HCT116 (cell line): Measurements from ENCODE around the gene GPR27.

Source experiments
- CBX3 ChIP-seq: IDR thresholded peaks from 2 replicates; pipeline ENCODE4 v1.6.1; 2012; ENCODE audit warnings: low read depth
- CTCF ChIP-seq, 3 experiments: fragments of 200-600 bp in 1 of 3; sonication (generic) in 1 of 3; IDR thresholded peaks in 2 of 3; conservative IDR thresholded peaks in 1 of 3; 2 replicates each; pipeline ENCODE4 v1.5.1; 2012 to 2017; ENCODE audit warnings: low read depth in 2 of 3, low read length in 2 of 3, antibody characterized with exemption in 1 of 3, borderline replicate concordance in 1 of 3, control low read depth in 1 of 3, mild to moderate bottlenecking in 1 of 3, mixed read lengths in 1 of 3, mixed run types in 1 of 3, moderate library complexity in 1 of 3; ENCODE audit not compliant: insufficient read depth in 1 of 3
- EGR1 ChIP-seq: IDR thresholded peaks from 2 replicates; pipeline ENCODE4 v1.6.1; 2012; ENCODE audit warnings: low read depth
- EZH2 ChIP-seq: fragments of 200-600 bp; sonication (generic); IDR thresholded peaks from 2 replicates; pipeline ENCODE4 v1.6.1; 2017; ENCODE audit warnings: antibody characterized with exemption, mixed run types
- EZH2phosphoT487 ChIP-seq: fragments of 200-600 bp; IDR thresholded peaks from 2 replicates; pipeline ENCODE4 v1.6.1; 2018; ENCODE audit warnings: antibody characterized with exemption, borderline replicate concordance
- JUND ChIP-seq: IDR thresholded peaks from 2 replicates; pipeline ENCODE4 v1.6.1; 2012
- MAX ChIP-seq: IDR thresholded peaks from 2 replicates; pipeline ENCODE4 v1.6.1; 2012
- POLR2A ChIP-seq: IDR thresholded peaks from 2 replicates; pipeline ENCODE4 v1.7.0; 2011; ENCODE audit warnings: borderline replicate concordance; ENCODE audit not compliant: insufficient read depth, insufficient read length; ENCODE audit errors: extremely low read depth
- POLR2AphosphoS5 ChIP-seq: IDR thresholded peaks from 2 replicates; pipeline ENCODE4 v1.6.1; 2011; ENCODE audit warnings: mild to moderate bottlenecking, low read depth, low read length, moderate library complexity
- RAD21 ChIP-seq: IDR thresholded peaks from 2 replicates; pipeline ENCODE4 v1.6.1; 2012; ENCODE audit warnings: low read depth, mild to moderate bottlenecking
- SP1 ChIP-seq: IDR thresholded peaks from 2 replicates; pipeline ENCODE4 v1.6.1; 2012; ENCODE audit warnings: low read depth
- SRF ChIP-seq: IDR thresholded peaks from 2 replicates; pipeline ENCODE4 v1.6.1; 2012; ENCODE audit warnings: low read depth

GRCh38 chr3:71734881-71735280 is 18.8 kb upstream of the GPR27 start:
- no peak for TF ChIP-seq CTCF (IDR thresholded peaks at IDR 0.05 in 2 of 3, conservative IDR thresholded peaks at IDR 0.05 in 1 of 3; ENCODE audit: borderline replicate concordance in 1 of 3, insufficient read depth in 1 of 3, low read depth in 2 of 3, low read length in 2 of 3)
- TF ChIP-seq SP1: no peak
- TF ChIP-seq POLR2A: no peak
- no peak for TF ChIP-seq EZH2phosphoT487
- TF ChIP-seq EZH2: no peak
- TF ChIP-seq POLR2AphosphoS5: no peak
- TF ChIP-seq JUND: no peak
- TF ChIP-seq MAX: no peak
- no peak for TF ChIP-seq SRF
- TF ChIP-seq RAD21: no peak
- TF ChIP-seq CBX3: no peak
- TF ChIP-seq EGR1: no peak
